Measurements from ENCODE around the gene XDH.

GRCh38 chr2:31319406-31320175, 95.0 kb downstream of the XDH start:
- no peak for TF ChIP-seq CTCF (conservative IDR thresholded peaks at IDR 0.05)
- no peak for TF ChIP-seq EZH2 (IDR thresholded peaks at IDR 0.05; ENCODE audit: low read depth)
